Measurements from ENCODE around the gene CDH22.

CDH22 gene

GRCh38 chr20:46322641-46323040 is 14.3 kb upstream of the CDH22 start:
- no peak for DNase-seq

- no peak for DNase-seq
Observed at GRCh38 chr20:46317685-46318177, 9.4 kb upstream of the CDH22 start.

GRCh38 chr20:46316984-46317684 is 8.8 kb upstream of the CDH22 start:
- no peak for DNase-seq

GRCh38 chr20:46315311-46315710 is 7.0 kb upstream of the CDH22 start:
- DNase-seq, result no peak

- DNase-seq, result no peak
Observed at GRCh38 chr20:46312945-46313861, 4.9 kb upstream of the CDH22 start.

GRCh38 chr20:46312075-46312944 is 4.0 kb upstream of the CDH22 start:
- no peak for DNase-seq

GRCh38 chr20:46311719-46312074 is 3.4 kb upstream of the CDH22 start:
- DNase-seq, result no peak

- no peak for DNase-seq
Observed at GRCh38 chr20:46311039-46311650, 2.8 kb upstream of the CDH22 start.

- DNase-seq, result no peak
Observed at GRCh38 chr20:46309945-46310344, 1.6 kb upstream of the CDH22 start.

GRCh38 chr20:46307999-46308257 is 370 bp downstream of the CDH22 start:
- DNase-seq, result no peak

- peak; percentile 58 for DNase-seq
Observed at GRCh38 chr20:46307139-46307998, 929 bp downstream of the CDH22 start.

- no peak for DNase-seq
Observed at GRCh38 chr20:46306743-46307138, 1.6 kb downstream of the CDH22 start.

GRCh38 chr20:46305973-46306360 is 2.3 kb downstream of the CDH22 start:
- no peak for DNase-seq

- DNase-seq, result peak; percentile 6
Observed at GRCh38 chr20:46305331-46305972, 2.8 kb downstream of the CDH22 start.

GRCh38 chr20:46304852-46305251 is 3.4 kb downstream of the CDH22 start:
- DNase-seq, result no peak

GRCh38 chr20:46304361-46304760 is 3.9 kb downstream of the CDH22 start:
- no peak for DNase-seq

GRCh38 chr20:46303176-46303956 is 4.9 kb downstream of the CDH22 start:
- DNase-seq, result no peak

GRCh38 chr20:46302106-46302505 is 6.2 kb downstream of the CDH22 start:
- no peak for DNase-seq

GRCh38 chr20:46300281-46300680 is 8.0 kb downstream of the CDH22 start:
- DNase-seq, result no peak

- DNase-seq, result no peak
Observed at GRCh38 chr20:46299078-46299477, 9.2 kb downstream of the CDH22 start.

- DNase-seq, result no peak
Observed at GRCh38 chr20:46298374-46298773, 9.9 kb downstream of the CDH22 start.

All from OCI-M1 (cell line).